Choroid plexus epithelial cell (primary cell): ENCODE results near the gene PITX1.

Source experiments
- DNase-seq: peaks from one replicate; pipeline ENCODE4 v3.0.0-alpha.2; 2010; ENCODE audit warnings: low read depth
- H3K4me3 ChIP-seq: 2 replicates; pipeline ENCODE4 v1.5.1; 2011; ENCODE audit warnings: low read depth, mild to moderate bottlenecking, control low read depth, low read length, moderate library complexity
- CTCF ChIP-seq: conservative IDR thresholded peaks from 2 replicates; pipeline ENCODE4 v1.5.1; 2011; ENCODE audit warnings: low read depth, mild to moderate bottlenecking, control low read depth, inconsistent platforms, low read length, moderate library complexity

Gene PITX1

DNA sequence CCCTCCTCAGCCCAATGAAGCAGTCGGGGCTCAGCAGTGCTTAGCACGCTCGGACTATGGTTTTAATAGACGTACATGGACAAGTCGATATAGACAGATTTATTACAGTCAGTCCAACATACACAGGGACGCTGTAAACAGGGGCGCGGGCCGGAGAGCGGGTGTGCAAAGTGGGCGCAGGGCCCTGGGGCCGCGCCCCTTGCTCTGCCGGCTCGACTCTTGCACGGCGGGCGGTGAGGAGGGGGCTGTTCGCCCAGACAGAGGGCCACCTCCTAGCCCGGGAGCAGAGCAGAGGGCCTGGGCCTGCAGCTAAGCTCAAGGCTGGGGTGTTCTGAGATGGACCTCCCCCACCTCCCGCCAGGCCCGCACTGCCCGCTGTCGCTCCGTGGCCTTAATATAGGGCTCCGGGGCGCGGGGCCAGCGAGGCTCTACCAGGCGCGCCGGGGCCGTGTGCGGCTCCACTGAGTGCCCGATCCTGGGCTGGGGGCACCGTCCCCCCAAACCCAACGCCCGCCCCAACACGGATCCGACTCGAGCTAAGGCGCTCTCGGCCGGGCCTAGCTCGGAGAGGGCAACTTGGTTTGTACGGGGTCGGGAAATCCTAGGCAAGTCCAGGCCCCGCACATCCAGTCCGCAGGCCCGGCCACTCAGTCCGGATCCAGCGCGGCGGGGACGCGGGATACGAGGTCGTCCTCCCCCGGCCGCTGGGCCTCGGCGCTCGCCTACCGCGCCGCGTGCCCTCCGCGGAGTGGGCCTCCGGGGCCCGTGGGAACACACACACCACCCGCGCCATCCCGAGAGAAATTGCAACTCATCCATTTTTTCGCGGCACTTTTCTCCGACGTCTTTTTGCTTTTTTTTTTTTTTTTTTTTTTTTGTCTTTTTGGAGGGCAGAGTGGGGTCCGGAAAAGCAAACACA lies 6.1 kb downstream of the PITX1 start:
- TF ChIP-seq CTCF, result no peak
- no peak for DNase-seq
- no peak overlapping the region for H3K4me3 ChIP-seq

GRCh38 chr5:135027266-135027696 lies 6.7 kb downstream of the PITX1 start:
- H3K4me3 ChIP-seq, result no peak overlapping the region
- no peak for DNase-seq
- no peak for TF ChIP-seq CTCF

- no peak overlapping the region for H3K4me3 ChIP-seq
- TF ChIP-seq CTCF, result no peak
- DNase-seq, result no peak
Measured at GRCh38 chr5:135026645-135027265, 7.3 kb downstream of the PITX1 start.

DNA sequence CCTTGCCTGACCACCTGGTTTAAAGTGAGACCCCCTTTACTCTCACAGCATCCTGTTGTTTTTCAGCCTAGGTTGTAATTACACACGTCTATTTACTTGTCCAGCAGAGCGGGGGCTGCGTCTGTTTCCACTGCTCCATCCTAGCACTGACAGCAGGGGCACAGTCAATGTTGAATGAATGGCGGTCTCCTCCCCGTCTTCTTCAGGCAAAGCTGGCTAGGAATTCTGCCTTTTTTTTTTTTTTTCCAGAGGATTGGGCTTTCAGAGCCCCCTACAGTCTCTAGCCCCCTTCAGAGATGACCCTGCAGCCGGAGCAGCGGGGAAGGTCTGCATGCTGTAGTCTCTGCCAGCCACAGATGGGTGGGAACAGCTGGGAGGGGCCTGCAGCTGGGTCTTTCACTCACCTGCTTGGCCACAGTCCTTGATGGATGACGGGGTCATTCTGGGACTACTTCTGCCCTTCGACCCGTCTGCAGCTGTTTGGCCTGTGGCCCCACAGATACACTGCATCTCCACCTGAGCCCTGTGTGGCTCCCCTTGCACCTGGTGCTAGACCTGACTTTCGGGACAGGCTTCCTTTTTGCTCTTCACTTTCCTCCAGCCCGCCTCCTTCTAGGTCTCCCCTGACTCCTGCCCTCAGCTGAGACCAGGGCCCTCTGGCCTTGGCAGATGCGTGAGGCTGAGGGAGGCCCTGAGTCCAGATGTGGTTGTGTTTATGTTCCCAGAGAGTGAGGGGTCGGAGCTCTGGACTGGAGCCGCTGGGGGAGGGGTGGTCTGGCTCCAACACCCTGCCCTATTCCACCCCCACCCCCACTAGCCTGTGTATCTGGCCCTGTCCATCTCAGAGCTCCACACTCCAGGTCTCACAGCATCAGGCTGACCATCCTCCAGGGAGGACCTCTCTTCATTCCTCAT lies 8.0 kb downstream of the PITX1 start:
- TF ChIP-seq CTCF, result no peak
- no peak overlapping the region for H3K4me3 ChIP-seq
- no peak for DNase-seq

GRCh38 chr5:135024956-135025729 lies 8.9 kb downstream of the PITX1 start:
- H3K4me3 ChIP-seq, result no peak overlapping the region
- no peak for DNase-seq
- TF ChIP-seq CTCF, result no peak
